DND-41 (cell line): Measurements from ENCODE around the gene NBAS.
A peak's percentile ranks its signal among the peaks of the same experiment; 100 is the strongest.

Source experiments
- ATAC-seq: fragments of 200-7000 bp; cut with Tn5 transposase; 3 replicates; pipeline ENCODE4 v1.9.1; 2021; ENCODE audit warnings: low read depth; ENCODE audit not compliant: insufficient read depth
- DNase-seq: peaks from one replicate; pipeline ENCODE4 v3.0.0-alpha.2; 2020
- H2AFZ ChIP-seq: 2 replicates; pipeline ENCODE4 v1.6.0; 2012; ENCODE audit warnings: low read depth, low read length
- H3K27ac ChIP-seq: 2 replicates; pipeline ENCODE4 v1.5.1; 2012; ENCODE audit warnings: low read length, inconsistent platforms
- H3K27me3 ChIP-seq: fragments of 200-600 bp; sonication (generic); 2 replicates; pipeline ENCODE4 v1.6.0; 2012; ENCODE audit warnings: low read length, mild to moderate bottlenecking, inconsistent platforms; ENCODE audit not compliant: insufficient read depth, poor library complexity
- H3K36me3 ChIP-seq: 2 replicates; pipeline ENCODE4 v1.5.1; 2012; ENCODE audit warnings: low read length, inconsistent platforms; ENCODE audit not compliant: insufficient read depth
- H3K4me1 ChIP-seq: 2 replicates; pipeline ENCODE4 v1.5.1; 2012; ENCODE audit warnings: mild to moderate bottlenecking, low read length; ENCODE audit not compliant: insufficient read depth
- H3K4me2 ChIP-seq: 2 replicates; pipeline ENCODE4 v1.6.0; 2012; ENCODE audit warnings: mild to moderate bottlenecking, moderate library complexity, low read length, inconsistent platforms; ENCODE audit not compliant: insufficient read depth
- H3K4me3 ChIP-seq, 2 experiments: fragments of 200-600 bp in 1 of 2; shearing (Covaris generic) in 1 of 2; 2 replicates each; pipeline ENCODE4 v1.5.1; 2012 to 2016; ENCODE audit warnings: inconsistent platforms in 2 of 2, low read length in 2 of 2, mild to moderate bottlenecking in 2 of 2, low read depth in 1 of 2, moderate library complexity in 1 of 2
- H3K79me2 ChIP-seq: 2 replicates; pipeline ENCODE4 v1.6.0; 2012; ENCODE audit warnings: low read length, inconsistent platforms; ENCODE audit not compliant: insufficient read depth
- H3K9ac ChIP-seq: 2 replicates; pipeline ENCODE4 v1.6.0; 2012; ENCODE audit warnings: low read depth, mild to moderate bottlenecking, inconsistent platforms, low read length, moderate library complexity
- H3K9me3 ChIP-seq: 2 replicates; pipeline ENCODE4 v1.5.1; 2012; ENCODE audit warnings: low read length, moderate library complexity, mild to moderate bottlenecking, inconsistent platforms; ENCODE audit not compliant: insufficient read depth, severe bottlenecking
- H4K20me1 ChIP-seq: 2 replicates; pipeline ENCODE4 v1.6.0; 2012; ENCODE audit warnings: low read length; ENCODE audit not compliant: insufficient read depth
- EZH2 ChIP-seq: IDR thresholded peaks from 3 replicates; pipeline ENCODE4 v1.6.1; 2012; ENCODE audit warnings: borderline replicate concordance, low read depth, mild to moderate bottlenecking, moderate library complexity, low read length, inconsistent platforms; ENCODE audit not compliant: severe bottlenecking
- TF ChIP-seq, protein P1 (sequence below): IDR thresholded peaks from 2 replicates; pipeline ENCODE4 v1.5.1; 2012; ENCODE audit warnings: borderline replicate concordance, low read length, moderate library complexity, mild to moderate bottlenecking; ENCODE audit not compliant: poor library complexity, severe bottlenecking; ENCODE audit errors: extremely low read depth

Gene NBAS

GRCh38 chr2:15561574-15562344, 625 bp upstream of the NBAS start:
- no peaks in the 10 kb centered on the region for H3K36me3 ChIP-seq
- ATAC-seq (no peak), DNase-seq (no peak)
- no peak for TF ChIP-seq EZH2
- TF ChIP-seq, protein P1, sequence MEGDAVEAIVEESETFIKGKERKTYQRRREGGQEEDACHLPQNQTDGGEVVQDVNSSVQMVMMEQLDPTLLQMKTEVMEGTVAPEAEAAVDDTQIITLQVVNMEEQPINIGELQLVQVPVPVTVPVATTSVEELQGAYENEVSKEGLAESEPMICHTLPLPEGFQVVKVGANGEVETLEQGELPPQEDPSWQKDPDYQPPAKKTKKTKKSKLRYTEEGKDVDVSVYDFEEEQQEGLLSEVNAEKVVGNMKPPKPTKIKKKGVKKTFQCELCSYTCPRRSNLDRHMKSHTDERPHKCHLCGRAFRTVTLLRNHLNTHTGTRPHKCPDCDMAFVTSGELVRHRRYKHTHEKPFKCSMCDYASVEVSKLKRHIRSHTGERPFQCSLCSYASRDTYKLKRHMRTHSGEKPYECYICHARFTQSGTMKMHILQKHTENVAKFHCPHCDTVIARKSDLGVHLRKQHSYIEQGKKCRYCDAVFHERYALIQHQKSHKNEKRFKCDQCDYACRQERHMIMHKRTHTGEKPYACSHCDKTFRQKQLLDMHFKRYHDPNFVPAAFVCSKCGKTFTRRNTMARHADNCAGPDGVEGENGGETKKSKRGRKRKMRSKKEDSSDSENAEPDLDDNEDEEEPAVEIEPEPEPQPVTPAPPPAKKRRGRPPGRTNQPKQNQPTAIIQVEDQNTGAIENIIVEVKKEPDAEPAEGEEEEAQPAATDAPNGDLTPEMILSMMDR: no peak
- no peaks in the 10 kb centered on the region for H3K9me3 ChIP-seq
- H3K79me2 ChIP-seq: peaks cover 28% of the 10 kb centered on the region
- H3K4me3 ChIP-seq: peak overlapping the region in 1 of 2 experiments; percentile 92; a peak in 3 of 4 replicates
- peak overlapping the region; percentile 69 for H3K9ac ChIP-seq
- peak overlapping the region; percentile 74 for H3K27ac ChIP-seq
- peak overlapping the region; percentile 95 for H2AFZ ChIP-seq
- peaks cover 23% of the 10 kb centered on the region for H3K4me1 ChIP-seq
- no peaks in the 10 kb centered on the region for H4K20me1 ChIP-seq
- peak overlapping the region; percentile 93 for H3K4me2 ChIP-seq
- H3K27me3 ChIP-seq: no peaks in the 10 kb centered on the region

DNA sequence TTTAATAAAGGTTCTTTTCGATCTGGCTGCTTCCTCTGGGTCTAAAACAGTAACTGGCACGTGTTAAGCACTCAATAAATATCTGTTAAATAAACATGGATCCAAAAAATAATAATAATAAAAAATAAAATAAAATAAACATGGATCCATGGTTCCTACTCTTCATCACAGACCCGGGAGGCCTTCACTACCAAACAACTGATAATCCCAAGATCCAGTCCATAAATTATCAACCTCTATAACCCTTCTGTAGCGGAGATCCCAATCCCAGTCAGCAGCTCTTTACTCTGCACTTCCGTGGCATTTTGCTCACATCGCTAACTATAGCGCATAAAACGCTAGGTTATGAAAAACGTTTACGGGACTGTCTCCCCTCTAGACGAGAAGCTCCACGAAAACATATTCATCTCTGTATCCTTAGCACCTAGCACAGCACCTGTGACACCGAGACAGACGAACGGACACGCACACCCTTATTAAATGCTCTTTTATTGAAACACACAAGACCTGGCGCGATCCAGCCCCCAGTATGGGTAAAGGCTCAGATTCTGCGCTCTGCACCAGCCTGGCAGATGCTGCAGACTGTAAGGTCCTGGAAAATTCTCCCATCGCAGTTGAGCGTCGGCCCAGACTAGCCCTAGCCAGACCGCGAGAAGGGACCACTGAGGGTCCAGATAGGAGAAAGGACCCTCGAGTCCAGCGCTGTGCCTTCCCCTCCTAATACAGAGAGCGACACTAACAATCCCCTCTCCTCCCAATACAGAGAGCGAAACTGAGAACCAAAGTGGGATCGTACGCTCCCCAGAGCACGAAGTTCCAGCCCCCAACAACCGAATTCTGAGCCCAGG, 770 bp downstream of the NBAS start:
- Histone ChIP-seq H3K27ac (peak overlapping the region; percentile 74), H3K4me2 (peak overlapping the region; percentile 93), H3K9me3 (no peaks in the 10 kb centered on the region), H3K27me3 (no peaks in the 10 kb centered on the region), H3K4me1 (peaks cover 23% of the 10 kb centered on the region), H3K79me2 (peaks cover 28% of the 10 kb centered on the region), H2AFZ (peak overlapping the region; percentile 95), H3K9ac (peak overlapping the region; percentile 69), H4K20me1 (no peaks in the 10 kb centered on the region), H3K36me3 (no peaks in the 10 kb centered on the region), H3K4me3 (peak overlapping the region; percentile 62 to 92)
- TF ChIP-seq, protein P1: no peak
- TF ChIP-seq EZH2: no peak
- ATAC-seq: peak; percentile 78
- peak; percentile 48 for DNase-seq

DNA sequence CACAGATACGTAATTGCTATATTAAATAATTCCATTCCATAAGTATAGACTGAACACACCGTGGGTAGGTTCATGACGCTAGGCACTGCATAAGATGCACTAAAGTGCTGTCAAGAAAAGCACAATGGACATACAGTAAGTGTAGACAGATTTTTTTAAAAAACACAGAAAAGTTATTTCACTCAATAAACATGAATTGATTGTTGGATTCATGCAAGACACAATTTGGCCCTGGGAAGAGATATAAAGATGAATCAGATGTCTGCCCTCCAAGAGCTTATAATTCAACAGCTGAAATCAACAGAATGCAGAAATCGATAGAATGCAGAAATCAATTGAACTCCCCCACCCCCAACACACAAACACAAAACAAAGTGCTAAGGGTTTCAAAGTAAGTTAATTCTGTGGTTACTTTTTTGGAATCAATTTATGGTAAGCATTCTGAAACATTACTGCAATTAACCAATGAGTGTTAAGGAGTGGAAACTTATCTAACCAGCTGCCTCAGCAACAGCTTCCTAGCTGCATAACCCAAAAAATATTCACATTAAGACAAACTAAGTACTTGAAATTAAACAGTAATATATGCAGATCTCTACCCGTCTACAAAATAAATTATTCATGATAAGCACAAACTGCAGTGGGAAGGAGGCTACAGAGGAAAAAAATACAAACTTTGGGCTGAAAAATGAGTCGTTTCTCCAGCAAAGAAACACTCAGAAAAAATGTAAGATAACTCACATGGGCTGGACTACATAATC, 1.6 kb downstream of the NBAS start:
- no peaks in the 10 kb centered on the region for H4K20me1 ChIP-seq
- H3K79me2 ChIP-seq: peaks cover 28% of the 10 kb centered on the region
- no peaks in the 10 kb centered on the region for H3K36me3 ChIP-seq
- TF ChIP-seq, protein P1: no peak
- no peak for TF ChIP-seq EZH2
- no peak for DNase-seq
- H3K27ac ChIP-seq: no peak overlapping the region
- peak overlapping the region; percentile 62 to 92; a peak in 3 of 4 replicates for H3K4me3 ChIP-seq
- ATAC-seq: no peak
- peak overlapping the region; percentile 93 for H3K4me2 ChIP-seq
- H2AFZ ChIP-seq: 0 out of 2 replicates have a peak overlapping the region, but pooled peaks have one; percentile 12
- H3K4me1 ChIP-seq: peaks cover 23% of the 10 kb centered on the region
- H3K27me3 ChIP-seq: no peaks in the 10 kb centered on the region
- H3K9me3 ChIP-seq: no peaks in the 10 kb centered on the region
- peak overlapping the region; percentile 69 for H3K9ac ChIP-seq
